IMR-90 (cell line): ENCODE results near the gene SOX8.

Experiments
- CEBPB ChIP-seq: IDR thresholded peaks from 2 replicates; pipeline ENCODE4 v1.6.1; 2012; ENCODE audit warnings: low read depth, low read length, improper control_type of control experiment
- POLR2A ChIP-seq: IDR thresholded peaks from 2 replicates; pipeline ENCODE4 v1.6.1; 2012; ENCODE audit warnings: mild to moderate bottlenecking, low read depth, low read length

GRCh38 chr16:974611-975261 lies 6.8 kb upstream of the SOX8 start:
- TF ChIP-seq CEBPB (no peak), POLR2A (no peak)
